HEK293T (cell line): Measurements from ENCODE around the gene TJP1.

Source experiments
- CTCF ChIA-PET: fragments of 350-600 bp; formaldehyde crosslinking; extraction: SDS; loops from one replicate; lab custom pipeline; 2021; ENCODE audit warnings: antibody characterized with exemption, inconsistent platforms; lab: Yijun Ruan, JAX
- POLR2A ChIA-PET: fragments of 350-600 bp; formaldehyde crosslinking; extraction: SDS; loops from one replicate; lab custom pipeline; 2020; ENCODE audit warnings: antibody characterized with exemption, inconsistent platforms; lab: Yijun Ruan, JAX
- DNase-seq: peaks from one replicate; pipeline ENCODE4 v3.0.0; 2012; ENCODE audit warnings: mixed read lengths; ENCODE audit errors: extremely low spot score
- ARNT ChIP-seq: fragments of 450-650 bp; IDR thresholded peaks from 2 replicates; pipeline ENCODE4 v1.6.1; 2017; ENCODE audit warnings: mild to moderate bottlenecking
- BHLHE40 ChIP-seq: fragments of 450-650 bp; IDR thresholded peaks from 2 replicates; pipeline ENCODE4 v1.6.1; 2016; ENCODE audit warnings: mild to moderate bottlenecking, moderate library complexity, borderline replicate concordance
- CTBP1 ChIP-seq: fragments of 450-650 bp; IDR thresholded peaks from 2 replicates; pipeline ENCODE4 v1.6.1; 2016; ENCODE audit warnings: borderline replicate concordance
- ELF4 ChIP-seq: fragments of 450-650 bp; IDR thresholded peaks from 2 replicates; pipeline ENCODE4 v1.6.1; 2017; ENCODE audit warnings: antibody characterized with exemption
- FOXA1 ChIP-seq: fragments of 450-650 bp; IDR thresholded peaks from 2 replicates; pipeline ENCODE4 v1.6.1; 2016; ENCODE audit warnings: mild to moderate bottlenecking
- FOXK2 ChIP-seq: fragments of 450-650 bp; IDR thresholded peaks from 2 replicates; pipeline ENCODE4 v1.6.1; 2016; ENCODE audit warnings: mild to moderate bottlenecking
- FOXM1 ChIP-seq: fragments of 450-650 bp; IDR thresholded peaks from 2 replicates; pipeline ENCODE4 v1.6.1; 2017; ENCODE audit warnings: mild to moderate bottlenecking, borderline replicate concordance
- HDGF ChIP-seq: fragments of 450-650 bp; IDR thresholded peaks from 2 replicates; pipeline ENCODE4 v1.6.1; 2017; ENCODE audit warnings: antibody characterized with exemption, borderline replicate concordance
- L3MBTL2 ChIP-seq: fragments of 450-650 bp; conservative IDR thresholded peaks from 2 replicates; pipeline ENCODE4 v1.6.1; 2016; ENCODE audit warnings: mild to moderate bottlenecking
- LEF1 ChIP-seq: fragments of 450-650 bp; IDR thresholded peaks from 2 replicates; pipeline ENCODE4 v1.6.1; 2017; ENCODE audit warnings: mild to moderate bottlenecking, borderline replicate concordance
- NFRKB ChIP-seq: fragments of 450-650 bp; IDR thresholded peaks from 2 replicates; pipeline ENCODE4 v1.6.1; 2016; ENCODE audit warnings: mild to moderate bottlenecking, moderate library complexity
- SP1 ChIP-seq: fragments of 450-650 bp; IDR thresholded peaks from 2 replicates; pipeline ENCODE4 v1.6.1; 2017
- SUZ12 ChIP-seq: fragments of 450-650 bp; IDR thresholded peaks from 2 replicates; pipeline ENCODE4 v1.6.1; 2016; ENCODE audit warnings: mild to moderate bottlenecking
- TARDBP ChIP-seq: fragments of 450-650 bp; IDR thresholded peaks from 2 replicates; pipeline ENCODE4 v1.6.1; 2016
- ZNF384 ChIP-seq: fragments of 450-650 bp; IDR thresholded peaks from 2 replicates; pipeline ENCODE4 v1.6.1; 2016
- TF ChIP-seq, protein P1 (sequence below): fragments of 450-650 bp; IDR thresholded peaks from 2 replicates; pipeline ENCODE4 v1.6.1; 2016

TJP1 gene

DNA sequence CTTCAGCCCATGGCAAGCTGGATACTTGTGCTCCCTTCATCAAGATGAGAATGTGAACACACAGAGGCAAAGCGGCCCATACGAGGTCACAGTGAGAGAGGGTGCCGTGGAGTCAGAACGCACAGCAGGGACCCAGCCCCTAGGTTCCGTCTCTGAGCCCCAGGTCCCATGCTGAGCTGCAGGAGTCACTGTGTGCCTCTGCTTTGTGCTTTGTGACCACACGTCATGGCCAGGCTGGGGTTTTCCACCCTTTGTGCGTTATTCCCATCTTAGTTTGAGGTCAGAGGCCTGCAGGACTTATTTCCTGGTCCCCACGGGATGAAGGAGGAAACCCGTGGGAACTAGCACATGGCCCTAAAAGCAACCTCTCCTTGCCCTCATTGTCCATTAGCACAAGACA, 140.3 kb downstream of the TJP1 start:
- TF ChIP-seq TARDBP = no peak
- TF ChIP-seq ARNT = no peak
- TF ChIP-seq SP1 = no peak
- TF ChIP-seq ELF4 = no peak
- no peak for TF ChIP-seq FOXA1
- TF ChIP-seq SUZ12 = no peak
- TF ChIP-seq, protein P1, sequence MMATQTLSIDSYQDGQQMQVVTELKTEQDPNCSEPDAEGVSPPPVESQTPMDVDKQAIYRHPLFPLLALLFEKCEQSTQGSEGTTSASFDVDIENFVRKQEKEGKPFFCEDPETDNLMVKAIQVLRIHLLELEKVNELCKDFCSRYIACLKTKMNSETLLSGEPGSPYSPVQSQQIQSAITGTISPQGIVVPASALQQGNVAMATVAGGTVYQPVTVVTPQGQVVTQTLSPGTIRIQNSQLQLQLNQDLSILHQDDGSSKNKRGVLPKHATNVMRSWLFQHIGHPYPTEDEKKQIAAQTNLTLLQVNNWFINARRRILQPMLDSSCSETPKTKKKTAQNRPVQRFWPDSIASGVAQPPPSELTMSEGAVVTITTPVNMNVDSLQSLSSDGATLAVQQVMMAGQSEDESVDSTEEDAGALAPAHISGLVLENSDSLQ = no peak
- TF ChIP-seq FOXK2 = no peak
- no peak for TF ChIP-seq NFRKB
- no peak for TF ChIP-seq ZNF384
- no peak for TF ChIP-seq BHLHE40
- TF ChIP-seq HDGF = no peak
- TF ChIP-seq L3MBTL2 = no peak
- TF ChIP-seq LEF1 = no peak
- TF ChIP-seq FOXM1 = no peak
- no peak for TF ChIP-seq CTBP1
- ChIA-PET CTCF (interaction anchor here (0.6 kb wide), 1 partner anchor 232 kb away, joined by 3 read pairs; no protein-coding TSS in a partner anchor), POLR2A (no interaction called here)
- no peak for DNase-seq

DNA sequence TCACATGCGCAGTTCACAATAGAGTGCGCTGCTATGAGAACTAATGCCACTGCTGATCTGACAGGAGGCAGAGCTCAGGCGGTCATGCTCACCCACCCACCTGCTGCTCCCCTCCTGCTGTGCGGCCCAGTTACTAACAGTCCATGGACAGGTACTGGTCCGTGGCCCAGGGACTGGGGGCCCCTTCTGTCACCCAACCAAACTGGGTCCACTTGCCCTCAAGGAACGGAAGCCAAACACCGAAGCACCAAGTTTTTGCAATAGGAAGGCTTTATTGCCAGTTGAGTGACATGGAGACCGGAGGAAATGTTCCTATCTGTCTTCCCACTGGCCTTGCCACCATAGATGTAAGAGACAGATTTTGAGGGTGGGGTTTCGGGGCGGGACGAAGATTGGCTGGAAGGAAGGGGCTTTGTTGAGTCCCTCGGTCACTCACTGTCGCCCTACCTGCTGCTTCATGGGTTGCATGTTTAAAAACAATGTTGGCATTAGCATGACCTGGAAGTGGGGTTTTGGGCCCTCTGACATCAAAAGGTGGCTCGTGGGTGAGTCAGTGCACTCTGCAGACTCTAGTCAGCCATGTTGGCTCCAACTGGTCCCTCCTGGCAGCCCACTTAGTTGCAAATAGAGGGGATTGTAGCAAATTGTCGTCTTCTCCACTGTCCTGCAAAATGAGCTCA, 141.0 kb downstream of the TJP1 start:
- TF ChIP-seq FOXM1 (no peak), SUZ12 (no peak), ZNF384 (no peak), ELF4 (no peak), FOXA1 (no peak), LEF1 (no peak), HDGF (no peak), BHLHE40 (no peak), ARNT (no peak), FOXK2 (no peak), NFRKB (no peak), L3MBTL2 (no peak), CTBP1 (no peak)
- POLR2A ChIA-PET = no interaction called here
- CTCF ChIA-PET = interaction anchor here (0.6 kb wide), 1 partner anchor 232 kb away, joined by 3 read pairs; no protein-coding TSS in a partner anchor
- no peak for DNase-seq

GRCh38 chr15:29680465-29681165, 141.7 kb downstream of the TJP1 start:
- DNase-seq = no peak
- TF ChIP-seq SP1 = no peak
- no peak for TF ChIP-seq ELF4
- no peak for TF ChIP-seq ZNF384
- TF ChIP-seq L3MBTL2 = no peak
- TF ChIP-seq SUZ12 = no peak
- TF ChIP-seq ARNT = no peak
- no peak for TF ChIP-seq FOXA1
- no peak for TF ChIP-seq CTBP1
- TF ChIP-seq, protein P1 = no peak
- TF ChIP-seq FOXM1 = no peak
- no peak for TF ChIP-seq BHLHE40
- no peak for TF ChIP-seq NFRKB
- no peak for TF ChIP-seq FOXK2
- TF ChIP-seq TARDBP = no peak
- no peak for TF ChIP-seq LEF1
- TF ChIP-seq HDGF = no peak
- ChIA-PET POLR2A (no interaction called here), CTCF (interaction anchor here (1.2 kb wide), 1 partner anchor 13 kb away, joined by 3 read pairs; no protein-coding TSS in a partner anchor)

- ChIA-PET CTCF (interaction anchor here (1.2 to 1.3 kb wide), 2 partner anchors 247 to 307 kb away, joined by 4 to 5 read pairs; no protein-coding TSS in a partner anchor), POLR2A (no interaction called here)
- TF ChIP-seq NFRKB (no peak), ELF4 (no peak), HDGF (no peak), FOXK2 (no peak), SUZ12 (no peak), CTBP1 (no peak), ZNF384 (no peak), L3MBTL2 (no peak), LEF1 (no peak), ARNT (no peak), BHLHE40 (no peak), FOXM1 (no peak), SP1 (no peak), FOXA1 (no peak), TARDBP (no peak)
- TF ChIP-seq, protein P1 = no peak
- DNase-seq = no peak
These were observed 143.7 kb downstream of the TJP1 start for GRCh38 chr15:29678504-29679034.
